WERI-Rb-1 (cell line): ENCODE data around the gene NGFR.

Experiments
- DNase-seq: peaks from one replicate; pipeline ENCODE4 v3.0.0-alpha.2; 2020
- H3K27ac ChIP-seq: fragments of 250-450 bp; sonication (Bioruptor Pico); 2 replicates; pipeline ENCODE4 v1.5.1; 2020; ENCODE audit warnings: mild to moderate bottlenecking, moderate library complexity
- H3K27me3 ChIP-seq: fragments of 250-450 bp; sonication (Bioruptor Pico); 2 replicates; pipeline ENCODE4 v1.5.1; 2021; ENCODE audit warnings: mild to moderate bottlenecking, low read depth, moderate library complexity; ENCODE audit not compliant: insufficient read depth, severe bottlenecking
- H3K36me3 ChIP-seq: fragments of 250-450 bp; sonication (Bioruptor Pico); 2 replicates; pipeline ENCODE4 v1.5.1; 2020; ENCODE audit warnings: mild to moderate bottlenecking, moderate library complexity
- H3K4me3 ChIP-seq: 2 replicates; pipeline ENCODE4 v1.5.1; 2011; ENCODE audit warnings: low read depth, mild to moderate bottlenecking, control low read depth, low read length
- H3K9me3 ChIP-seq: fragments of 250-450 bp; sonication (Bioruptor Pico); 2 replicates; pipeline ENCODE4 v1.5.1; 2021; ENCODE audit warnings: mild to moderate bottlenecking, moderate library complexity; ENCODE audit not compliant: severe bottlenecking
- CTCF ChIP-seq: IDR thresholded peaks from 2 replicates; pipeline ENCODE4 v1.5.1; 2011; ENCODE audit warnings: low read depth, mild to moderate bottlenecking, control low read depth, inconsistent platforms, low read length

The NGFR gene

GRCh38 chr17:49556223-49556943 lies 61.3 kb downstream of the NGFR start:
- Histone ChIP-seq H3K9me3 (no peaks in the 10 kb centered on the region), H3K4me3 (peak overlapping the region; percentile 21), H3K27me3 (no peaks in the 10 kb centered on the region), H3K36me3 (no peaks in the 10 kb centered on the region), H3K27ac (peak overlapping the region; percentile 20; the same call in 1 of the 2 replicates)
- DNase-seq: peak; percentile 91
- TF ChIP-seq CTCF: peak; percentile 99

DNA sequence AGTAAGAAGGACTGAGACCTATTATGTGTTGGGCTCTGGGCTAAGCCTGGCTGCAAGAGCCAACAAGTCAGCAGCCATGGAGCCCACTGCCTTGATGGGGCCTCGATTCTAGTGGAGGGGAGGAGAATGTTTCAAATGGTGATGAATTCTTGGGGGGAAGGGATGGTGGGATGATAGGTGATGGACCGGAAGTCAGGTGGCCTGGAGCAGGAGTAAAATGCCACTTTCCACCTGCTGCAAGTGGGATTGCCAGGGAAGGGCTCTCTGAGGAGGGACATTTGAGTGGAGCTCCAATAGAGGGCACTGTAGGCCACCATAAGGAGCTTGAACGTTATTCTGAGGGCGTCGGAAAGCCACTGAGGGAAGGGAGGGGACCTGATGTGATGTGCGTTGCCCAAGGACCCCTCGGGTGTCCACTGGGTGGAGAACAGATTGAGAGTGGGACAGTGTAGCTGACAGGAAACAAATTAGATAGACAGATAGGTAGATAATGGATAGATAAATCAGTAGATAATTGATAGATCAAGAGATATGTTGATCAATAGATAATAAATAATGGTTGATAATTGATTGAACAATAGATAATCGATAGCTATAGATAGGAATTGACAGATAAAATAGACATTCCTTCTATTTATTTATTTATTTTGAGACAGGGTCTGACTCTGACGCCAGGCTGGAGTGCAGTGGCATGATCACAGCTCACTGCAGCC lies 62.4 kb downstream of the NGFR start:
- H3K27me3 ChIP-seq: no peaks in the 10 kb centered on the region
- TF ChIP-seq CTCF: peak; percentile 93
- H3K27ac ChIP-seq: no peak overlapping the region
- no peaks in the 10 kb centered on the region for H3K36me3 ChIP-seq
- peak; percentile 84 for DNase-seq
- H3K9me3 ChIP-seq: no peaks in the 10 kb centered on the region
- H3K4me3 ChIP-seq: no peak overlapping the region
